Gastrocnemius medialis (tissue), 4 donors: Measurements from ENCODE around the gene PSMD14.

Experiments used
- CTCF ChIP-seq, 5 experiments: fragments of 450-650 bp in 3 of 5; fragments of 200-600 bp in 2 of 5; sonication (generic) in 2 of 5; IDR thresholded peaks in 4 of 5; conservative IDR thresholded peaks in 1 of 5; 1 replicate in 4 of 5; 2 replicates in 1 of 5; pipeline ENCODE4 v1.5.1; 2016 to 2019; ENCODE audit warnings: antibody characterized with exemption in 5 of 5, mild to moderate bottlenecking in 3 of 5, moderate library complexity in 3 of 5
- POLR2A ChIP-seq, 2 donors: fragments of 450-650 bp; IDR thresholded peaks; one replicate each; pipeline ENCODE4 v1.6.1; 2017; ENCODE audit warnings: antibody characterized with exemption in 2 of 2, mild to moderate bottlenecking in 2 of 2, moderate library complexity in 2 of 2

GRCh38 chr2:161382747-161383146 lies 74.5 kb downstream of the PSMD14 start:
- TF ChIP-seq CTCF (IDR thresholded peaks at IDR 0.05 in 4 of 5, conservative IDR thresholded peaks at IDR 0.05 in 1 of 5) (no peak), POLR2A (IDR thresholded peaks at IDR 0.05) (no peak)
